OCI-LY3 (cell line): ENCODE data around the gene CNTFR.

Experiments
- H2AFZ ChIP-seq: fragments of 200-600, 300-600 bp; shearing (Covaris generic); 2 replicates; pipeline ENCODE4 v1.6.0; 2014; ENCODE audit warnings: antibody characterized with exemption, low read depth, low read length
- H3K27ac ChIP-seq: fragments of 200-600, 300-600 bp; sonication (generic); 2 replicates; pipeline ENCODE4 v1.5.1; 2014; ENCODE audit warnings: mild to moderate bottlenecking, low read length, moderate library complexity, mixed read lengths
- H3K27me3 ChIP-seq: fragments of 200-600, 300-600 bp; sonication (generic); 2 replicates; pipeline ENCODE4 v1.6.1; 2014; ENCODE audit warnings: low read depth, low read length, mixed read lengths
- H3K36me3 ChIP-seq: fragments of 200-600, 300-600 bp; sonication (generic); replicated peaks from 2 replicates; pipeline ENCODE3; 2014; ENCODE audit warnings: low read depth, low read length, mixed read lengths
- H3K4me1 ChIP-seq: fragments of 300-600, 200-600 bp; sonication (generic); 2 replicates; pipeline ENCODE4 v1.6.1; 2014; ENCODE audit warnings: low read length, mixed read lengths
- H3K4me2 ChIP-seq: fragments of 200-600, 300-600 bp; sonication (generic); 2 replicates; pipeline ENCODE4 v1.6.1; 2014; ENCODE audit warnings: low read length, mixed read lengths
- H3K4me3 ChIP-seq: fragments of 300-600, 200-600 bp; sonication (generic); 2 replicates; pipeline ENCODE4 v1.5.1; 2014; ENCODE audit warnings: antibody characterized with exemption, mild to moderate bottlenecking, low read length, moderate library complexity
- H3K79me2 ChIP-seq: fragments of 300-600, 200-600 bp; shearing (Covaris generic); 2 replicates; pipeline ENCODE4 v1.6.1; 2014; ENCODE audit warnings: mild to moderate bottlenecking, low read length, mixed read lengths
- H3K9ac ChIP-seq: fragments of 300-600, 200-600 bp; shearing (Covaris generic); 2 replicates; pipeline ENCODE4 v1.6.0; 2014; ENCODE audit warnings: mild to moderate bottlenecking, low read length, moderate library complexity
- H3K9me3 ChIP-seq: fragments of 200-600, 300-600 bp; shearing (Covaris generic); 2 replicates; pipeline ENCODE4 v1.6.1; 2014; ENCODE audit warnings: low read length, mixed read lengths; ENCODE audit not compliant: insufficient read depth
- H4K20me1 ChIP-seq: fragments of 200-600, 300-600 bp; sonication (generic); 2 replicates; pipeline ENCODE4 v1.6.1; 2016; ENCODE audit warnings: low read length, mixed read lengths; ENCODE audit not compliant: insufficient read depth
- CTCF ChIP-seq: fragments of 200-600, 300-600 bp; sonication (generic); IDR thresholded peaks from 2 replicates; pipeline ENCODE4 v1.5.1; 2014; ENCODE audit warnings: antibody characterized with exemption, low read length, low read depth
- EZH2phosphoT487 ChIP-seq: fragments of 200-600 bp; shearing (Covaris generic); IDR thresholded peaks from 2 replicates; pipeline ENCODE4 v1.6.1; 2018; ENCODE audit warnings: antibody characterized with exemption, mixed run types, low read depth

Gene CNTFR

GRCh38 chr9:34612788-34613390 is 23.4 kb upstream of the CNTFR start:
- peak overlapping the region; percentile 98 for H3K9ac ChIP-seq
- peaks cover 11% of the 10 kb centered on the region for H3K4me1 ChIP-seq
- H3K27ac ChIP-seq, result peak overlapping the region; percentile 4; the same call in 1 of the 2 replicates

GRCh38 chr9:34611811-34612787 is 22.6 kb upstream of the CNTFR start, which contains the start of gene RPP25L:
TSS of gene RPP25L (minus strand) at chr9:34612097. CDS start at chr9:34611296, 801 bp downstream.
- H4K20me1 ChIP-seq, result no peaks in the 10 kb centered on the region
- H3K4me1 ChIP-seq, result peaks cover 11% of the 10 kb centered on the region
- H3K9me3 ChIP-seq, result no peaks in the 10 kb centered on the region
- peak within 1 kb of the TSS; percentile 86 for H2AFZ ChIP-seq
- H3K4me2 ChIP-seq, result peak within 1 kb of the TSS; percentile 96
- peaks cover 13% of the 10 kb centered on the region for H3K79me2 ChIP-seq
- peak within 1 kb of the TSS; percentile 98 for H3K9ac ChIP-seq
- H3K27me3 ChIP-seq, result no peaks in the 10 kb centered on the region
- H3K36me3 ChIP-seq, result peaks cover 10% of the 10 kb centered on the region
- TF ChIP-seq EZH2phosphoT487 (no peak), CTCF (no peak)
- H3K27ac ChIP-seq, result peak within 1 kb of the TSS; percentile 60
- peak within 1 kb of the TSS; percentile 98 for H3K4me3 ChIP-seq

More at GRCh38 chr9:34612788-34613390, 23.4 kb upstream of the CNTFR start:
- H2AFZ ChIP-seq, result peak overlapping the region; percentile 86; the same call in 1 of the 2 replicates
- peak overlapping the region; percentile 98 for H3K4me3 ChIP-seq
- no peaks in the 10 kb centered on the region for H3K9me3 ChIP-seq
- H3K27me3 ChIP-seq, result no peaks in the 10 kb centered on the region
- no peaks in the 10 kb centered on the region for H4K20me1 ChIP-seq
- peak overlapping the region; percentile 96 for H3K4me2 ChIP-seq
- peaks cover 10% of the 10 kb centered on the region for H3K36me3 ChIP-seq
- TF ChIP-seq CTCF (peak; percentile 82), EZH2phosphoT487 (no peak)
- peaks cover 13% of the 10 kb centered on the region for H3K79me2 ChIP-seq

DNA sequence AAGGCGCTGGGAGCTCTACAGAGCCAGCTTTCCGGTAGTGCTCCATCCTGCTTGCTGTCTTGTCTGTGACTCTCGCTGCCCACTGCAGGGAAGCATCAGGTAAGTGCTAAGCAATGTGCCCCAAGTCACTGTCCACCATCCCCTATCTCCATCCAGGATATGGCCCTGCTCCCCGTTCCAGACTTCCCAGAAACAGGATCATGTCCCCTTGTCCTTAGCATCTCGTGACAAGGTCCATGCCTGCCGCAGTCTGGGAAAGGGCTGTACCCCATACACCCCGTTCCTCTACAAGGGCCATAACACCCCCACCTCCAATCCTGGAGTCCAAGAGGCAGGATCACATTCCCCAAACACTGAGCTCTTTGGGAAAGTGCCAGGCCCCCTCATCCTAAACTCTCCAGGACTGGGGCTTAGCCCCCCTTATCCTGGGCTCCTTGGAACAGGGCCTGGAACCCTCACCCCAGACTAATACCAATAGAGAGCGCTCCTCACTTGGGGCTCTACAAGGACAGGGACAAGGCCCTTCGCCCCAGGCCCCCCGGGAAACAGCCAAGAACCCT is 21.8 kb upstream of the CNTFR start:
- no peaks in the 10 kb centered on the region for H3K9me3 ChIP-seq
- H2AFZ ChIP-seq, result peak overlapping the region; percentile 86
- peak overlapping the region; percentile 60 for H3K27ac ChIP-seq
- peak overlapping the region; percentile 96 for H3K4me2 ChIP-seq
- H3K4me1 ChIP-seq, result peaks cover 11% of the 10 kb centered on the region
- H4K20me1 ChIP-seq, result no peaks in the 10 kb centered on the region
- no peak for TF ChIP-seq EZH2phosphoT487
- peak; percentile 25; the same call in 1 of the 2 replicates for TF ChIP-seq CTCF
- H3K36me3 ChIP-seq, result peaks cover 10% of the 10 kb centered on the region
- peak overlapping the region; percentile 98 for H3K9ac ChIP-seq
- peaks cover 13% of the 10 kb centered on the region for H3K79me2 ChIP-seq
- peak overlapping the region; percentile 98 for H3K4me3 ChIP-seq
- no peaks in the 10 kb centered on the region for H3K27me3 ChIP-seq
